ENCODE measurements around the gene CDC42BPB. TPM values are rescaled to one million over a fixed set of nuclear protein-coding genes. Genes with fewer than 3 reads are reported as not detected.

CDC42BPB gene
- total RNA-seq, 1 donor from 2014 or later: 147 TPM

GRCh38 chr14:103102689-103103260 lies 45.4 kb upstream of the CDC42BPB start:
- Histone ChIP-seq H3K4me3 (ENCODE audit: low read depth, low read length) (no peak overlapping the region), H3K27me3 (ENCODE audit: control insufficient read depth, insufficient read depth, low read length) (peaks cover 38% of the 10 kb centered on the region), H3K36me3 (ENCODE audit: control insufficient read depth, insufficient read depth, low read length) (no peaks in the 10 kb centered on the region)
- no peak for DNase-seq (ENCODE audit: low read depth)
- TF ChIP-seq, protein P1, sequence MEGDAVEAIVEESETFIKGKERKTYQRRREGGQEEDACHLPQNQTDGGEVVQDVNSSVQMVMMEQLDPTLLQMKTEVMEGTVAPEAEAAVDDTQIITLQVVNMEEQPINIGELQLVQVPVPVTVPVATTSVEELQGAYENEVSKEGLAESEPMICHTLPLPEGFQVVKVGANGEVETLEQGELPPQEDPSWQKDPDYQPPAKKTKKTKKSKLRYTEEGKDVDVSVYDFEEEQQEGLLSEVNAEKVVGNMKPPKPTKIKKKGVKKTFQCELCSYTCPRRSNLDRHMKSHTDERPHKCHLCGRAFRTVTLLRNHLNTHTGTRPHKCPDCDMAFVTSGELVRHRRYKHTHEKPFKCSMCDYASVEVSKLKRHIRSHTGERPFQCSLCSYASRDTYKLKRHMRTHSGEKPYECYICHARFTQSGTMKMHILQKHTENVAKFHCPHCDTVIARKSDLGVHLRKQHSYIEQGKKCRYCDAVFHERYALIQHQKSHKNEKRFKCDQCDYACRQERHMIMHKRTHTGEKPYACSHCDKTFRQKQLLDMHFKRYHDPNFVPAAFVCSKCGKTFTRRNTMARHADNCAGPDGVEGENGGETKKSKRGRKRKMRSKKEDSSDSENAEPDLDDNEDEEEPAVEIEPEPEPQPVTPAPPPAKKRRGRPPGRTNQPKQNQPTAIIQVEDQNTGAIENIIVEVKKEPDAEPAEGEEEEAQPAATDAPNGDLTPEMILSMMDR (IDR thresholded peaks at IDR 0.05; ENCODE audit: insufficient read depth, low read length, poor library complexity, severe bottlenecking): no peak

DNA sequence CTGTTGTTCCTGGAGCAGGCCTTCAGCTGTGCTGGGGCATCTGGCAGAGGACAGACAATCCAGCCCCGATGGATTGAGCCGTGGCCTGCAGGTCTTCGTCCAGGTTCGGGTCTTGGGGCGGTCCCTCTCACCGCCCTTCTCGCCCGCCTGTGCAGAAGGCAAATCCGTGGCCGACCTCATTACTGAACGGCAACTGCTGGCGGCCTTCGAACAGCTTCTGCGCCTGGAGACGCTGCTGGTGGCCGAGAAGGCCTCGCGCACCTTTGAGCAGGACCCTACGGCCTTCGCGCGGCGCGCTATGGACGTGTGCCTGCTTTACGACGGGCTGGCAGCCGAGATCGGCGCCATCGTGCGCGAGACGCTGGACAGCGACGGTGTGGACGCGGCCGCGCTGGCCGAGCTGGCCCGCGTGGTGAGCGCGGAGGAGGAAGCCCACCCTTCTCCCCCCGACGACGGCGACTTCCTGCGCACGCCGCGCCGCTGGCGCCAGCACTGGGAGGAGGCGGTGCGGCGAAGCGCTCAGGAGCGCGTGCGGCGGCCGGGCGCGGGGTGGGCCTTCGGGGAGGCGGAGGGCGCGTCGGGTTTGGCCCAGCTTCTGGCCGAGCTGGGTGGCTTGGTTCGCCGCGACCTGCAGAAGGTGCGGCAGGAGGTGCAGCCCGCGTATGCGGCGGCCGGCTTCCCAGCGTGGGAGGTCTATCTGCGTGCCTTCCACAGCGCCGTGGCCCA lies 44.8 kb upstream of the CDC42BPB start:
- Histone ChIP-seq H3K4me3 (ENCODE audit: low read depth, low read length) (no peak overlapping the region), H3K27me3 (ENCODE audit: control insufficient read depth, insufficient read depth, low read length) (peaks cover 43% of the 10 kb centered on the region), H3K36me3 (ENCODE audit: control insufficient read depth, insufficient read depth, low read length) (no peaks in the 10 kb centered on the region)
- TF ChIP-seq, protein P1 (IDR thresholded peaks at IDR 0.05; ENCODE audit: insufficient read depth, low read length, poor library complexity, severe bottlenecking): no peak
- DNase-seq (ENCODE audit: low read depth): no peak

GRCh38 chr14:103101257-103101962 lies 44.1 kb upstream of the CDC42BPB start:
- Histone ChIP-seq H3K27me3 (ENCODE audit: control insufficient read depth, insufficient read depth, low read length) (peaks cover 43% of the 10 kb centered on the region), H3K36me3 (ENCODE audit: control insufficient read depth, insufficient read depth, low read length) (no peaks in the 10 kb centered on the region), H3K4me3 (ENCODE audit: low read depth, low read length) (no peak overlapping the region)
- TF ChIP-seq, protein P1 (IDR thresholded peaks at IDR 0.05; ENCODE audit: insufficient read depth, low read length, poor library complexity, severe bottlenecking): no peak
- DNase-seq (ENCODE audit: low read depth): no peak

DNA sequence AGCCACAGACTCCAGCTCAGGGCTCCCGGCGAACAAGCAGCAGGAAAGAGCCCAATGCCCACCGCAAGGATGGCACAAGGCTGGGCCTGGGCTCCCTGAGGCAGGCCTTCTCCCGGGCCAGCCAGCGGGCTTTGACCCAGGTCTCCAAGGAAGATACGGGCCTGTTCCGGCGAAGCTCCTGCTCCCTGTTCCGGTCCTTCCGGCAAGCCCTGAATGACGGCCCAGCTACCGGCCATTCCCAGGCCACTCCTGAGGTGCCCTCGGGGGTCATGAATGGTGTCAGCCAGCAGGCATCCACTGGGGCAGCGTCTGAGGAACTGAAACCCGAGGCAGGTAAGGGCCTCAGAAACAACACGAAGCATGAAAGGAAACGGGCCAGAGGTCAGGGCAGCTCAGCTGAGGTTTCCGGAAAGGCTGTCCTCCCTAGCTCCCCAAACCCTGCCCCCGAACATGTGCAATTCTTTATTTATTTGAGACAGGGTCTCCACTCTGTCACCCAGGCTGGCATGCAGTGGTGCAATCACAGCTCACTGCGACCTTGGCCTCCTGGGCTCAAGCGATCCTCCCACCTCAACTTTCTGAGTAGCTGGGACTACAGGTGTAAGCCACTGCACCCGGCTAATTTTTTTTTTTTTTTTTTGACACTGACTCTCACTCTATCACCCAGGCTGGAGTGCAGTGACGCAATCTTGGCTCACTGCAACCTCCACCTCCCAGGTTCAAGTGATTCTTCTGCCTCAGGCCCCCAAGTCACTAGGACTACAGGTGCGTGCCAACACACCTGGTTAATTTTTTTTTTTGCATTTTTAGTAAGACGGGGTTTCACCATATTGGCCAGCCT lies 43.2 kb upstream of the CDC42BPB start:
- H3K36me3 ChIP-seq (ENCODE audit: control insufficient read depth, insufficient read depth, low read length): no peaks in the 10 kb centered on the region
- peaks cover 43% of the 10 kb centered on the region for H3K27me3 ChIP-seq (ENCODE audit: control insufficient read depth, insufficient read depth, low read length)
- H3K4me3 ChIP-seq (ENCODE audit: low read depth, low read length): no peak overlapping the region
- TF ChIP-seq, protein P1 (IDR thresholded peaks at IDR 0.05; ENCODE audit: insufficient read depth, low read length, poor library complexity, severe bottlenecking): no peak
- DNase-seq (ENCODE audit: low read depth): no peak

DNA sequence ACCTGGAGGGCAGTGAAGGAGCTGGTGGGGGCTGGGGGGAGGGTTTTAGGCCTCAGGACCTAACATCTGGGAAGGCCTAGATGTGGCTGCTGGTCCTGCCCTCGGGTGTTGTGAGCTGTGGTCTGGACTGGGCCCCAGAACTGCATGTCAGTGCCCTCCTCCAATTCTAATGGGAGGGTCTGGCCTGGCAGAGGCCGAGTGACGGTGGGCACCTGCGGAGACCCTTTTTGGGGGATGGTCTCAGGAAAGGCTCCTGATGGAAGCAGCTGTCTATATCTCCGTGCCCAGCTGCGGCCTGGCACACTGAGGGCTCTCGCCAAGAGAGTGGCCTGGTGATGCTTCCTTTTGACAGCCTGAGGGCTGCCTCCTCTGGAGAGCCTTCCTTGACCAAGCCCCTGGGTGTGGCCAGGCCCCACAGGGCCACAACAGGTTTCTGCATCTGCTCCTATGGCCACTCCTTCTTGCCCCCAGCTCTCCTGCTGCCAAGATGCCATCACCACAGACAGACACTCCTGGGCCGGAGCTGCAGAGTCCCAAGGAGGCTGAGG lies 42.5 kb upstream of the CDC42BPB start:
- TF ChIP-seq, protein P1 (IDR thresholded peaks at IDR 0.05; ENCODE audit: insufficient read depth, low read length, poor library complexity, severe bottlenecking): no peak
- H3K27me3 ChIP-seq (ENCODE audit: control insufficient read depth, insufficient read depth, low read length): peaks cover 42% of the 10 kb centered on the region
- H3K4me3 ChIP-seq (ENCODE audit: low read depth, low read length): no peak overlapping the region
- DNase-seq (ENCODE audit: low read depth): no peak
- H3K36me3 ChIP-seq (ENCODE audit: control insufficient read depth, insufficient read depth, low read length): no peaks in the 10 kb centered on the region
